Smooth muscle cell (in vitro differentiated cells): ENCODE data around the gene INPP4B. TPM values are rescaled to one million over a fixed set of nuclear protein-coding genes. Genes with fewer than 3 reads are reported as not detected.

Experiments used
- DNase-seq: peaks from one replicate; lab custom pipeline; 2025; ENCODE audit not compliant: unreplicated experiment; lab: John Stamatoyannopoulos, UW
- H2AFZ ChIP-seq: fragments of 200-600 bp; sonication (generic); 2 replicates; pipeline ENCODE4 v1.6.0; 2016; ENCODE audit warnings: antibody characterized with exemption, low read depth, mild to moderate bottlenecking
- H3F3A ChIP-seq: fragments of 200-600 bp; sonication (generic); 2 replicates; pipeline ENCODE4 v1.6.0; 2017; ENCODE audit warnings: antibody characterized with exemption, low read depth
- H3K27ac ChIP-seq: fragments of 200-600 bp; sonication (generic); 2 replicates; pipeline ENCODE4 v1.5.1; 2016; ENCODE audit warnings: low read depth, mild to moderate bottlenecking
- H3K27me3 ChIP-seq: fragments of 200-600 bp; sonication (generic); 2 replicates; pipeline ENCODE4 v1.6.1; 2016; ENCODE audit warnings: low read depth, mild to moderate bottlenecking
- H3K36me3 ChIP-seq: fragments of 200-600 bp; sonication (generic); 2 replicates; pipeline ENCODE4 v1.5.1; 2016; ENCODE audit warnings: low read depth
- H3K4me1 ChIP-seq: fragments of 200-600 bp; sonication (generic); 2 replicates; pipeline ENCODE4 v1.5.1; 2016; ENCODE audit warnings: low read depth
- H3K4me2 ChIP-seq: fragments of 200-600 bp; sonication (generic); 2 replicates; pipeline ENCODE4 v1.6.0; 2016; ENCODE audit warnings: mild to moderate bottlenecking
- H3K4me3 ChIP-seq: fragments of 200-600 bp; sonication (generic); 2 replicates; pipeline ENCODE4 v1.5.1; 2016; ENCODE audit warnings: mild to moderate bottlenecking
- H3K79me2 ChIP-seq: fragments of 200-600 bp; sonication (generic); 2 replicates; pipeline ENCODE4 v1.6.0; 2016; ENCODE audit warnings: low read depth, mild to moderate bottlenecking
- H3K9ac ChIP-seq: fragments of 200-600 bp; sonication (generic); 2 replicates; pipeline ENCODE4 v1.6.0; 2016; ENCODE audit warnings: low read depth
- H3K9me3 ChIP-seq: fragments of 200-600 bp; sonication (generic); replicated peaks from 2 replicates; pipeline ENCODE4 v1.5.1; 2016; ENCODE audit warnings: low read depth
- H4K20me1 ChIP-seq: fragments of 200-600 bp; sonication (generic); 2 replicates; pipeline ENCODE4 v1.6.0; 2016; ENCODE audit warnings: low read depth
- CTCF ChIP-seq: fragments of 200-600 bp; sonication (generic); IDR thresholded peaks from 2 replicates; pipeline ENCODE4 v1.5.1; 2017; ENCODE audit warnings: borderline replicate concordance, mild to moderate bottlenecking, antibody characterized with exemption; ENCODE audit not compliant: insufficient read depth, poor library complexity, severe bottlenecking
- WGBS: methylation state at CpG from one replicate; pipeline ENCODE4 v1.1.7; 2016; ENCODE audit warnings: low lambda C conversion rate; 5-methylcytosine and 5-hydroxymethylcytosine counted together
- polyA plus RNA-seq: library from polyadenylated mRNA; unstranded; fragments of >200 nt; fragmentation: Nextera tagmentation; extraction: Ambion mirVana; gene quantifications from 2 replicates; pipeline ENCODE4 v1.2.1, GENCODE V29; 2016
- total RNA-seq: library from RNA; depleted of rRNA; stranded (reverse); fragments of >200 nt; gene quantifications from 2 replicates; pipeline ENCODE4 v1.2.3, GENCODE V29; 2014

The INPP4B gene
- total and polyA plus RNA-seq, 2 experiments from 2014 or later: 2.0 to 10.9 TPM

DNA sequence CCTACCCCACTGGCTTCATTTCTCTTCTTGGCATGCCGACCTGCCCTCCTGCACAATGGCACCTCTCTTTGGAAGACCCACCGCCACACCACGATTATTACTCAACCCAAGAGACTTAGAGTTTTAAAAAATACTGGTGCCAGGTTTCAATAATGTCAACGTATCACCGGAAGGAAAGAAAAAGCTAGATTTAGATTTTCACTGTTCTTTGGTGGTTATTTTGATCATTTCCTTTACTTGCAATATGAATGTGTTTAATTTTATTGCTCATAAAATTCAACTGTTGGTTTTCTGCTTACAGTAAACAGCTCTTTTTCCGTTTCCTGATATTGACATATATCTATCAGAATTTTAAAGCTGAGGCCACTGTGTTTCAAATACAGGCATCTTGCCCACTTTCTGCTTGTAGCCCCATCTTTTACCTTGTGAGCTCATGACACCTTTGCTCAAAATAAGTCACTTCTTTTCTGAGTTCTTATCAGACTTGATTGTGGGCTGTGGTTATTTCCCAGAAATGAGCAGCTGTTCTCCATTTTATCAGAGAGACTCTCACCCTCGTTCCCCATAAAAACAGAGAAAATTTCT is 439.1 kb downstream of the INPP4B start:
- no peaks in the 10 kb centered on the region for H3K9me3 ChIP-seq
- no peaks in the 10 kb centered on the region for H3K27me3 ChIP-seq
- peaks cover 31% of the 10 kb centered on the region for H3K4me1 ChIP-seq
- no peak for DNase-seq
- 82% methylated on average over 7 of the region's 7 CpGs for WGBS
- no peak overlapping the region for H2AFZ ChIP-seq
- no peak overlapping the region for H3K9ac ChIP-seq
- no peaks in the 10 kb centered on the region for H3K79me2 ChIP-seq
- peak overlapping the region; percentile 91 for H3K27ac ChIP-seq
- no peak for TF ChIP-seq CTCF
- no peaks in the 10 kb centered on the region for H4K20me1 ChIP-seq
- H3K36me3 ChIP-seq: no peaks in the 10 kb centered on the region
- no peak overlapping the region for H3K4me2 ChIP-seq
- peaks cover 4% of the 10 kb centered on the region for H3F3A ChIP-seq
- no peak overlapping the region for H3K4me3 ChIP-seq

GRCh38 chr4:142406499-142406835 is 439.6 kb downstream of the INPP4B start:
- H3K36me3 ChIP-seq: no peaks in the 10 kb centered on the region
- no peaks in the 10 kb centered on the region for H4K20me1 ChIP-seq
- H3K4me2 ChIP-seq: peak overlapping the region; percentile 95
- no peaks in the 10 kb centered on the region for H3K79me2 ChIP-seq
- no peak for DNase-seq
- 31% methylated on average over 2 of the region's 2 CpGs for WGBS
- H3K9me3 ChIP-seq: no peaks in the 10 kb centered on the region
- H3F3A ChIP-seq: peaks cover 4% of the 10 kb centered on the region
- H3K9ac ChIP-seq: no peak overlapping the region
- peaks cover 31% of the 10 kb centered on the region for H3K4me1 ChIP-seq
- H3K27me3 ChIP-seq: no peaks in the 10 kb centered on the region
- H3K27ac ChIP-seq: peak overlapping the region; percentile 91
- TF ChIP-seq CTCF: no peak
- H2AFZ ChIP-seq: no peak overlapping the region
- no peak overlapping the region for H3K4me3 ChIP-seq

- no peak for TF ChIP-seq CTCF
- H4K20me1 ChIP-seq: no peaks in the 10 kb centered on the region
- no peaks in the 10 kb centered on the region for H3K79me2 ChIP-seq
- peak overlapping the region; percentile 70 for H3K9ac ChIP-seq
- peaks cover 4% of the 10 kb centered on the region for H3F3A ChIP-seq
- WGBS: 51% methylated on average over 5 of the region's 5 CpGs
- peak overlapping the region; percentile 91 for H3K27ac ChIP-seq
- H2AFZ ChIP-seq: peak overlapping the region; percentile 93
- H3K36me3 ChIP-seq: no peaks in the 10 kb centered on the region
- no peaks in the 10 kb centered on the region for H3K9me3 ChIP-seq
- DNase-seq: no peak
- no peaks in the 10 kb centered on the region for H3K27me3 ChIP-seq
- H3K4me2 ChIP-seq: peak overlapping the region; percentile 95
- H3K4me3 ChIP-seq: peak overlapping the region; percentile 62
- peaks cover 31% of the 10 kb centered on the region for H3K4me1 ChIP-seq
These were observed 440.2 kb downstream of the INPP4B start for GRCh38 chr4:142405695-142406498.
